ENCODE measurements around the gene ACSM3.

DNA sequence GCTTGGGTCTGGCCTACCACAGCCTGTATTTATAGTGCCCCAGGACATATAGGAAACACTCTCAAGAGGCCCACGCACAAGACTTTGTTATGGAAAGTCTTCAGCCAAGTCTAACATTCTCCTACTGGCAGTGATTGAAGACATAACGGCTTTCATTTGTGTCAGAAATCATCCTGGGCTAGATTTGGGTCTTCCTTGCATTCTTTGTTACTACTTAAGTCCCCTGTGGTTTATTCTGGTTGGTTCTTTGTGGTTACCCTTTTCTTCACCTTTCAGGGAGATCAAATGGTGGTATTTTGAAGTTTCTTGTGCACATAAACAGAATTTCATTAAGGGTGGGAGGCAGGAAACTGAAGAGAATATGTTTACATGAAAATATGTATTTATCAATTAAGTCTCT lies 80.2 kb downstream of the ACSM3 start:
- TF ChIP-seq CTCF (IDR thresholded peaks at IDR 0.05) (no peak), POLR2A (IDR thresholded peaks at IDR 0.05) (no peak)
